Lower lobe of right lung (tissue), 2 donors: Measurements from ENCODE around the gene ANGPTL2. TPM values are rescaled to one million over a fixed set of nuclear protein-coding genes. Genes with fewer than 3 reads are reported as not detected.

Source experiments
- ATAC-seq, 2 donors: fragments of 200-7000 bp; cut with Tn5 transposase; one replicate each; pipeline ENCODE4 v1.9.1; 2020 to 2022; ENCODE audit warnings: mild to moderate bottlenecking in 2 of 2, moderate library complexity in 2 of 2
- DNase-seq: peaks from one replicate; pipeline ENCODE4 v3.0.0-alpha.2; 2020
- H3K27ac ChIP-seq: fragments of 200-600 bp; one replicate; pipeline ENCODE4 v1.8.0; 2022
- H3K27me3 ChIP-seq: fragments of 200-600 bp; one replicate; pipeline ENCODE4 v1.8.0; 2022; ENCODE audit warnings: low read depth
- H3K36me3 ChIP-seq: fragments of 200-600 bp; one replicate; pipeline ENCODE4 v1.8.0; 2022; ENCODE audit warnings: mild to moderate bottlenecking
- H3K4me1 ChIP-seq: fragments of 200-600 bp; one replicate; pipeline ENCODE4 v1.8.0; 2022
- H3K4me3 ChIP-seq: fragments of 200-600 bp; one replicate; pipeline ENCODE4 v1.8.0; 2022; ENCODE audit warnings: mild to moderate bottlenecking
- H3K9me3 ChIP-seq: fragments of 200-600 bp; one replicate; pipeline ENCODE4 v1.8.0; 2022
- intact Hi-C: fragments of 100-400 bp; cut with DNase I; formaldehyde crosslinking; loops from one replicate; pipeline ENCODE4 v1.11.0; 2022
- total RNA-seq: library from RNA; stranded (reverse); fragmentation: NEBNext Ultra II Directional; extraction: Animal tissue kit (Norgen Biotek cat#: 25700); gene quantifications from one replicate; pipeline ENCODE4 v1.2.1, GENCODE V29; 2021
- TF ChIP-seq, protein P1 (sequence below): fragments of 200-600 bp; IDR thresholded peaks from one replicate; pipeline ENCODE4 v1.8.0; 2022; ENCODE audit warnings: antibody characterized with exemption, mild to moderate bottlenecking
- donor health status: DM: no; HTN: yes; CAD: no; lungs with severe emphysema.

Gene ANGPTL2
- total RNA-seq, 1 donor from 2014 or later, result 11.4 TPM

DNA sequence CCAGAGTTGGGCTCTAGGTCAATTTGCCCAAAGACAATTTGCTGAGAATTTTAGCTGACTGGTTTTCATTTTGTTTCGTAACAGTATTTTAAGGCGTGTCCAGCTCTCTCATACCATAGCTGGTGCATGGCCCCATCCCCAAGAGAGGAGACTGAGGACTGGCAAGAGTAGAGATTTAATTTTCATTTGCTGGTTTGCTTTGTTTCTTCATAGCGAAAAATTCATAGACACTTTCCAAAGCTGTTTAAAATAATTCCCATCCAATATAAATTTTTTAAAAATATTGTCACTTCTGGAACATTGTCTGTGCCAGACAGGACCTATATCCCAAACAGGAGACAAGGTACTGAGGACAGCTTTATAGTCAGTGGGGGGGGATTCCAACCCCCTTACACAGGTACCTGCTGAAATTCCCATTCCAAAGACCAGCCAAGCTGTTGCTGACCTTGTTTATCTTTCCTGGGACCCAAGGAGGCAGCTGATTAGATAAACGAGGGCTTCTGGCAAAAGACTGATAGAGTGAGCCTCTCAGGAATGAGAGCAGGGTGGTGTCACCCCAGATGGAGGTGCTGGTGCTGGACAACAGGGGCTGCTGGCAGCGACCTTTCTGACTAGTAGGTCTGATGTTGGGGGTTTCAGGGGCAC lies 6.8 kb upstream of the ANGPTL2 start:
- TF ChIP-seq, protein P1, sequence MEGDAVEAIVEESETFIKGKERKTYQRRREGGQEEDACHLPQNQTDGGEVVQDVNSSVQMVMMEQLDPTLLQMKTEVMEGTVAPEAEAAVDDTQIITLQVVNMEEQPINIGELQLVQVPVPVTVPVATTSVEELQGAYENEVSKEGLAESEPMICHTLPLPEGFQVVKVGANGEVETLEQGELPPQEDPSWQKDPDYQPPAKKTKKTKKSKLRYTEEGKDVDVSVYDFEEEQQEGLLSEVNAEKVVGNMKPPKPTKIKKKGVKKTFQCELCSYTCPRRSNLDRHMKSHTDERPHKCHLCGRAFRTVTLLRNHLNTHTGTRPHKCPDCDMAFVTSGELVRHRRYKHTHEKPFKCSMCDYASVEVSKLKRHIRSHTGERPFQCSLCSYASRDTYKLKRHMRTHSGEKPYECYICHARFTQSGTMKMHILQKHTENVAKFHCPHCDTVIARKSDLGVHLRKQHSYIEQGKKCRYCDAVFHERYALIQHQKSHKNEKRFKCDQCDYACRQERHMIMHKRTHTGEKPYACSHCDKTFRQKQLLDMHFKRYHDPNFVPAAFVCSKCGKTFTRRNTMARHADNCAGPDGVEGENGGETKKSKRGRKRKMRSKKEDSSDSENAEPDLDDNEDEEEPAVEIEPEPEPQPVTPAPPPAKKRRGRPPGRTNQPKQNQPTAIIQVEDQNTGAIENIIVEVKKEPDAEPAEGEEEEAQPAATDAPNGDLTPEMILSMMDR, result no peak
- Histone ChIP-seq H3K4me1 (peaks cover 44% of the 10 kb centered on the region), H3K27ac (peak overlapping the region; percentile 58), H3K4me3 (no peak overlapping the region), H3K27me3 (no peaks in the 10 kb centered on the region), H3K36me3 (no peaks in the 10 kb centered on the region), H3K9me3 (no peaks in the 10 kb centered on the region)
- DNase-seq (no peak), ATAC-seq (peak; percentile 0 to 2)
- intact Hi-C loops, result no loop called here

DNA sequence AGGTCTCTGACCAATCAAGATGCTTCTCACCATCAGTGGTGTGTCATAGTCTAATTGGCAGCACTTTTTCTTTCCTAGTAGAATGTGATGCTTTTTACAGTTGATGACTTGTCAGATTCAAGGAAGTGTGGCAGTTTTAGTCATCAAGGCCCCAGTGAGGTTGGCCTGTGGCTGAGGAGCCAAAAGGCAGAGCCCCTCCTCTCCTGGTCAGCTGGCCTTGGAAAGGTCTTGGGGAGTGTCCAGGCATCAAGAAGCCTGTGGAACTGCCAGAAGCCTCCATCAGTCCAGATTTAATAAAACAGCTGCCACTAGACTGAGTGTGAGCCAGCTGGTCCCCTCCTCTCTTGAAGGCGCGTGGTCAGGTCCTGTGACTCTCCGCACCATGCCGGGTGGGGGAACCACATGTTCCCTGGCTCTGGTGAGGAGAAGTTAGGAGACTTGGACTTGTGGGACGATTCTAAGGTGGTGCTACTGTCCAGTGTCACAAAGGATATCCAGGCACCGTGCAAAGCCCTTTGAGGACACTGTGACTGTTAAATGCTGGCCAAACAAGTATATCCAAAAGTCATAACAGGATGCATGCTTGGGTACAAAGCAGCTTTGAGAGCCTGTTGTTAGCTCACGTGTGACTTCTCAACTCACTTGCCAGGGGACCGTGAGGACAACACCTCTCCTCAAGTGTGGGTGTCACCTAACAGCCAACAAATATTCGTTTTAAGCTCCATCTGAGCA lies 6.1 kb upstream of the ANGPTL2 start:
- H3K4me3 ChIP-seq, result no peak overlapping the region
- intact Hi-C loops, result no loop called here
- no peaks in the 10 kb centered on the region for H3K27me3 ChIP-seq
- TF ChIP-seq, protein P1, result no peak
- H3K4me1 ChIP-seq, result peaks cover 38% of the 10 kb centered on the region
- ATAC-seq, result peak; percentile 25 to 37
- H3K9me3 ChIP-seq, result no peaks in the 10 kb centered on the region
- DNase-seq, result no peak
- H3K36me3 ChIP-seq, result no peaks in the 10 kb centered on the region
- H3K27ac ChIP-seq, result peak overlapping the region; percentile 58

GRCh38 chr9:127126971-127127370 lies 4.5 kb upstream of the ANGPTL2 start:
- H3K9me3 ChIP-seq, result no peaks in the 10 kb centered on the region
- H3K36me3 ChIP-seq, result no peaks in the 10 kb centered on the region
- no peak for DNase-seq
- TF ChIP-seq, protein P1, result no peak
- H3K27ac ChIP-seq, result no peak overlapping the region
- peaks cover 6% of the 10 kb centered on the region for H3K27me3 ChIP-seq
- peaks cover 37% of the 10 kb centered on the region for H3K4me1 ChIP-seq
- H3K4me3 ChIP-seq, result no peak overlapping the region
- no peak for ATAC-seq
- intact Hi-C loops, result no loop called here

GRCh38 chr9:127124792-127125191 lies 2.4 kb upstream of the ANGPTL2 start:
- Histone ChIP-seq H3K4me1 (peaks cover 39% of the 10 kb centered on the region), H3K36me3 (no peaks in the 10 kb centered on the region), H3K27me3 (peaks cover 6% of the 10 kb centered on the region), H3K27ac (no peak overlapping the region), H3K9me3 (no peaks in the 10 kb centered on the region), H3K4me3 (no peak overlapping the region)
- DNase-seq (no peak), ATAC-seq (no peak)
- intact Hi-C loops, result no loop called here
- TF ChIP-seq, protein P1, result no peak

DNA sequence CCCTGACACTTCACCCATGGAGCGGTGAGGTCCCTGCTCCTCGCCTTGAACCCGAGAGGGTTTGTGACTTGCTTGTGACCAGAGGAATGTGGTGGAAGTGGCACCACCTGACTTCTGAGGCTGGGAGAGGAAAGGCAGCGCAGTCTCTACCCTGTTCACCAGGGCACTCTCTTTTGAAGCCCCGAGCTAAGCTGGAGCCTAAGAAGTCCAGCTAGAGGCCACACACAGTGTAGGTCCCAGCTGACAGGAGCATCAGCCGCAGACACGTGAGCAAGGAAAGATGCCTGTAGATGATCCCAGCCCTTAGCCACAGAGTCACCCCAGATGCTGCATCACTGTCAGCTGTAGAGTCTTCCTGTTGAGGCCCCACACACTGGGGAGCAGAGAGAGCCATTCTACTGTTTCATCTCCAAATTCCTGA lies 1.7 kb upstream of the ANGPTL2 start:
- H3K27me3 ChIP-seq, result peaks cover 6% of the 10 kb centered on the region
- ATAC-seq (no peak), DNase-seq (no peak)
- H3K36me3 ChIP-seq, result no peaks in the 10 kb centered on the region
- no peak overlapping the region for H3K27ac ChIP-seq
- TF ChIP-seq, protein P1, result no peak
- no peak overlapping the region for H3K4me3 ChIP-seq
- H3K9me3 ChIP-seq, result no peaks in the 10 kb centered on the region
- intact Hi-C loops, result no loop called here
- peaks cover 32% of the 10 kb centered on the region for H3K4me1 ChIP-seq
